Measurements from ENCODE around the gene ZBTB26. TPM values are rescaled to one million over a fixed set of nuclear protein-coding genes. Genes with fewer than 3 reads are reported as not detected.

The ZBTB26 gene
- total RNA-seq, 4 donors from 2014 or later, result 1.6 to 6.3 (median 2.6) TPM

DNA sequence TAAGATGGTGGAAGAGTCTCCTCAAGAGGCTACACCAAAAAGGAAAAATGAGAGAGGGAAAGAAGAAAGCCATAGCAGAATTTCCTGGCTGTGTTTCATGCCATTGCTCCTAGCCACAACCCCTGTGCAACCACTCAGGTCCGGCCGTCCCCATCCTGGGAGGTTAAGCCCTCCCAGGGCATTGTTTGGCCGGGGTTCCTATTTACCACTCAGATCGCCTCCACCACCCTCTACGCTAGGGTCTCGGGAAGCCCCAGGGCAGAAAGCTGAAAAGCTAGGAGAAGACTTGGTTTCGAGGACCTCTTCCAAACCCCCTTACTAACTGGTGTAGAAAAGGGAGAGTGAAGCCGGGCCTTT lies 26.9 kb downstream of the ZBTB26 start:
- no peaks in the 10 kb centered on the region for H3K9me3 ChIP-seq
- peak; percentile 46 to 48 for ATAC-seq
- intact Hi-C loops (cut with DNase I; ENCODE audit: low total_unique reads), result loop anchor here (2.0 to 10.0 kb wide), 4 partner anchors 26 to 810 kb away; partner anchors contain the start of genes PDCL, TTLL11 and ZBTB26
- in situ Hi-C loops (cut with MboI; ENCODE audit: low sequenced_read_pairs in 4 of 4), result no loop called here
- peaks cover 25 to 42% of the 10 kb centered on the region in 2 donors for H3K4me1 ChIP-seq
- TF ChIP-seq, protein P1, sequence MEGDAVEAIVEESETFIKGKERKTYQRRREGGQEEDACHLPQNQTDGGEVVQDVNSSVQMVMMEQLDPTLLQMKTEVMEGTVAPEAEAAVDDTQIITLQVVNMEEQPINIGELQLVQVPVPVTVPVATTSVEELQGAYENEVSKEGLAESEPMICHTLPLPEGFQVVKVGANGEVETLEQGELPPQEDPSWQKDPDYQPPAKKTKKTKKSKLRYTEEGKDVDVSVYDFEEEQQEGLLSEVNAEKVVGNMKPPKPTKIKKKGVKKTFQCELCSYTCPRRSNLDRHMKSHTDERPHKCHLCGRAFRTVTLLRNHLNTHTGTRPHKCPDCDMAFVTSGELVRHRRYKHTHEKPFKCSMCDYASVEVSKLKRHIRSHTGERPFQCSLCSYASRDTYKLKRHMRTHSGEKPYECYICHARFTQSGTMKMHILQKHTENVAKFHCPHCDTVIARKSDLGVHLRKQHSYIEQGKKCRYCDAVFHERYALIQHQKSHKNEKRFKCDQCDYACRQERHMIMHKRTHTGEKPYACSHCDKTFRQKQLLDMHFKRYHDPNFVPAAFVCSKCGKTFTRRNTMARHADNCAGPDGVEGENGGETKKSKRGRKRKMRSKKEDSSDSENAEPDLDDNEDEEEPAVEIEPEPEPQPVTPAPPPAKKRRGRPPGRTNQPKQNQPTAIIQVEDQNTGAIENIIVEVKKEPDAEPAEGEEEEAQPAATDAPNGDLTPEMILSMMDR (IDR thresholded peaks at IDR 0.05 in 4 of 5, conservative IDR thresholded peaks at IDR 0.05 in 1 of 5), result no peak
- no peak for TF ChIP-seq POLR2A (IDR thresholded peaks at IDR 0.05)
- H3K27me3 ChIP-seq, result no peaks in the 10 kb centered on the region
- H3K4me3 ChIP-seq, result peak overlapping the region; percentile 73 to 91 (median 80)
- DNase-seq, result peak in 1 of 2 donors; percentile 17
- H3K27ac ChIP-seq, result peak overlapping the region; percentile 82 to 93 (median 88)
- no peaks in the 10 kb centered on the region for H3K36me3 ChIP-seq

- ATAC-seq (no peak), DNase-seq (no peak)
- in situ Hi-C loops (cut with MboI; ENCODE audit: low sequenced_read_pairs in 4 of 4) (no loop called here), intact Hi-C loops (cut with DNase I; ENCODE audit: low total_unique reads) (loop anchor here (5.0 to 10.0 kb wide), 3 partner anchors 73 to 806 kb away; partner anchors contain the start of genes PDCL and TTLL11)
- no peak overlapping the region for H3K4me3 ChIP-seq
- peaks cover 0 to 4% of the 10 kb centered on the region in 2 donors for H3K36me3 ChIP-seq
- no peaks in the 10 kb centered on the region for H3K27me3 ChIP-seq
- peaks cover 25 to 44% of the 10 kb centered on the region in 2 donors for H3K4me1 ChIP-seq
- TF ChIP-seq, protein P1 (IDR thresholded peaks at IDR 0.05 in 4 of 5, conservative IDR thresholded peaks at IDR 0.05 in 1 of 5), result no peak
- no peak for TF ChIP-seq POLR2A (IDR thresholded peaks at IDR 0.05)
- no peak overlapping the region for H3K27ac ChIP-seq
- no peaks in the 10 kb centered on the region for H3K9me3 ChIP-seq
These were observed 30.5 kb downstream of the ZBTB26 start for GRCh38 chr9:122900791-122901190.

DNA sequence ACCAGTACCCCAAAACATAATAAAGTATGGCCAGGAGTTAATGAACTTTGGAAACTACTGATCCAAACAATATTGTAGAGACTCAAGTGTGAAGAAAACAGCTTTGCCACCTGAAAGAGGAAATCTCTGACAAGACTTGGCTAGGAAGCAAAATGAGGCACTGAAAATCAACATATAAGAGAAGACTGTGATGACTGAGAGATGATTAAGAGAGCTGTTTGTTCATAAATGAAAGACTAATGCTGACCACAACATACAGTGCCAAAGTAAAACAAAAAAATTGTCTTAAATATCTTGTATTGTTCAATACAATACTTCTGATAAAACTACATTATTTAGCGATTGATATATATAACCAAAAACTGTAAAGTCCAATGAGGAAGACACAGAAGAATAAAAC lies 33.3 kb downstream of the ZBTB26 start:
- no peaks in the 10 kb centered on the region for H3K27me3 ChIP-seq
- H3K9me3 ChIP-seq, result no peaks in the 10 kb centered on the region
- intact Hi-C loops (cut with DNase I; ENCODE audit: low total_unique reads) (no loop called here), in situ Hi-C loops (cut with MboI; ENCODE audit: low sequenced_read_pairs in 4 of 4) (no loop called here)
- H3K27ac ChIP-seq, result no peak overlapping the region
- peaks cover 0 to 15% of the 10 kb centered on the region in 2 donors for H3K36me3 ChIP-seq
- DNase-seq (no peak), ATAC-seq (no peak)
- H3K4me3 ChIP-seq, result no peak overlapping the region
- H3K4me1 ChIP-seq, result peaks cover 11 to 25% of the 10 kb centered on the region in 2 donors
- TF ChIP-seq, protein P1 (IDR thresholded peaks at IDR 0.05 in 4 of 5, conservative IDR thresholded peaks at IDR 0.05 in 1 of 5), result no peak
- no peak for TF ChIP-seq POLR2A (IDR thresholded peaks at IDR 0.05)

DNA sequence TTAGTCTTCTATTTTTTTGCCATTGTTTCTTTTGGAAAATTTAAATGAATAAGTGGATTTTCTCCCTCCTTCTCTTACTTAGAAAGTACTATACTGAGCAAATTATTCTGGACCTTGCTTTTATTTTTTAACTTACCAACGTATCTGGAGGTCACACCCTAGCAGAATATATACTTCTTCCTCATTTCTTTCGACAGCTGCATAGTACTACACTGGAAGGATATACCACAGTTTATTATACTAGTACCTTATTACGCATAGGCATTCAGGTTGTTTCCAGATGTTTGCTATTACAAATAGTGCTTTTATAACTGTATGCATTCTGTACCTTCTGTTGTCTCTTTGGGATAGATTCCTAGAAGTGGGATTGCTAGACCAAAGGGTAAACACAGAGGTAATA lies 42.8 kb downstream of the ZBTB26 start:
- no peaks in the 10 kb centered on the region for H3K9me3 ChIP-seq
- no peak overlapping the region for H3K4me3 ChIP-seq
- DNase-seq (no peak), ATAC-seq (no peak)
- in situ Hi-C loops (cut with MboI; ENCODE audit: low sequenced_read_pairs in 4 of 4), result no loop called here
- no peak overlapping the region for H3K27ac ChIP-seq
- TF ChIP-seq, protein P1 (IDR thresholded peaks at IDR 0.05 in 4 of 5, conservative IDR thresholded peaks at IDR 0.05 in 1 of 5), result no peak
- no peak for TF ChIP-seq POLR2A (IDR thresholded peaks at IDR 0.05)
- H3K4me1 ChIP-seq, result no peaks in the 10 kb centered on the region
- intact Hi-C loops (cut with DNase I; ENCODE audit: low total_unique reads), result no loop called here
- H3K36me3 ChIP-seq, result peaks cover 0 to 92% of the 10 kb centered on the region in 2 donors
- H3K27me3 ChIP-seq, result no peaks in the 10 kb centered on the region

DNA sequence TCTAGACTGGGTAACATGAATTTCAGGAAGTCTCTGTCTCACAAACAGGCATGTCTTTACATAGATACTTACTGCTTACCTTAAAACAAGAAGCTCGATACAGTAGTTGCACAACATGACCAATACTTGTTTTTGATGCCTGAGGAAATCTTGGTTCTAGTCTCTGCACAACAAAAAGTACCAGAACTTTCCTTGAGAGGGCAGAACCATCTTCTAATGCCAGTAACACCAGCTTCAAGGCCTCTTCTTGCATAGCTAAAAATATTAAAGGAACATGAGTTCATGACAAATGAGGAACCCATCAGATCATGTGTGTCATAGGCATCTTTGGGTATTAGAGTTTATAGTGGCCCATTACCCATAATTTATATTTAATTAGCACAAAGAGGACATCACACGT lies 48.2 kb downstream of the ZBTB26 start:
- in situ Hi-C loops (cut with MboI; ENCODE audit: low sequenced_read_pairs in 4 of 4), result no loop called here
- H3K36me3 ChIP-seq, result peaks cover 4 to 97% of the 10 kb centered on the region in 2 donors

More for the DNA sequence above, 48.2 kb downstream of the ZBTB26 start:
- DNase-seq (no peak), ATAC-seq (no peak)
- H3K27ac ChIP-seq, result no peak overlapping the region
- H3K4me1 ChIP-seq, result no peaks in the 10 kb centered on the region
- no peaks in the 10 kb centered on the region for H3K9me3 ChIP-seq
- TF ChIP-seq, protein P1 (IDR thresholded peaks at IDR 0.05 in 4 of 5, conservative IDR thresholded peaks at IDR 0.05 in 1 of 5), result no peak
- TF ChIP-seq POLR2A (IDR thresholded peaks at IDR 0.05), result no peak
- no peaks in the 10 kb centered on the region for H3K27me3 ChIP-seq
- H3K4me3 ChIP-seq, result no peak overlapping the region
- intact Hi-C loops (cut with DNase I; ENCODE audit: low total_unique reads), result no loop called here

All from gastrocnemius medialis (tissue), 4 donors.